NCI-H1436 (cell line): ENCODE data around the gene AXIN2.

Experiments used
- DNase-seq: peaks from one replicate; lab custom pipeline; 2025; lab: John Stamatoyannopoulos, UW

The AXIN2 gene

GRCh38 chr17:65583921-65584603 lies 22.6 kb upstream of the AXIN2 start:
- no peak for DNase-seq

GRCh38 chr17:65576939-65577338 lies 15.5 kb upstream of the AXIN2 start:
- no peak for DNase-seq

- DNase-seq: no peak
Measured at GRCh38 chr17:65573282-65573602, 11.8 kb upstream of the AXIN2 start.

GRCh38 chr17:65572581-65573281 lies 11.3 kb upstream of the AXIN2 start:
- DNase-seq: no peak

- DNase-seq: no peak
Measured at GRCh38 chr17:65572186-65572580, 10.7 kb upstream of the AXIN2 start.

GRCh38 chr17:65568918-65569317 lies 7.5 kb upstream of the AXIN2 start:
- no peak for DNase-seq

GRCh38 chr17:65567566-65567965 lies 6.1 kb upstream of the AXIN2 start:
- no peak for DNase-seq

- no peak for DNase-seq
Measured at GRCh38 chr17:65565559-65565958, 4.1 kb upstream of the AXIN2 start.

GRCh38 chr17:65564793-65565192 lies 3.3 kb upstream of the AXIN2 start:
- DNase-seq: peak; percentile 42

GRCh38 chr17:65562206-65562531 lies 721 bp upstream of the AXIN2 start:
- no peak for DNase-seq

- peak; percentile 77 for DNase-seq
Measured at GRCh38 chr17:65560628-65561451, 608 bp downstream of the AXIN2 start.

GRCh38 chr17:65559804-65560627 lies 1.4 kb downstream of the AXIN2 start:
- DNase-seq: peak; percentile 46

GRCh38 chr17:65559461-65559803 lies 2.0 kb downstream of the AXIN2 start:
- no peak for DNase-seq

- DNase-seq: no peak
Measured at GRCh38 chr17:65558683-65559460, 2.6 kb downstream of the AXIN2 start.

- no peak for DNase-seq
Measured at GRCh38 chr17:65558311-65558682, 3.2 kb downstream of the AXIN2 start.

GRCh38 chr17:65557349-65558310 lies 3.8 kb downstream of the AXIN2 start:
- no peak for DNase-seq

- DNase-seq: no peak
Measured at GRCh38 chr17:65556910-65557348, 4.5 kb downstream of the AXIN2 start.

- peak; percentile 36 for DNase-seq
Measured at GRCh38 chr17:65556014-65556909, 5.2 kb downstream of the AXIN2 start.

- DNase-seq: no peak
Measured at GRCh38 chr17:65554553-65555223, 6.8 kb downstream of the AXIN2 start.
